Neutrophil (primary cell): Measurements from ENCODE around the gene TM9SF4.

Source experiments
- H3K27ac ChIP-seq: fragments of 200-600 bp; sonication (generic); 2 replicates; pipeline ENCODE4 v1.5.1; 2016; ENCODE audit warnings: mild to moderate bottlenecking, moderate library complexity
- H3K27me3 ChIP-seq: fragments of 200-600 bp; sonication (generic); 2 replicates; pipeline ENCODE4 v1.6.0; 2016; ENCODE audit warnings: mild to moderate bottlenecking
- H3K36me3 ChIP-seq: fragments of 200-600 bp; sonication (generic); 2 replicates; pipeline ENCODE4 v1.5.1; 2017
- H3K4me1 ChIP-seq, 2 experiments: fragments of 200-600 bp in 1 of 2; sonication (generic) in 1 of 2; 1 replicate in 1 of 2; 2 replicates in 1 of 2; pipeline versions ENCODE4 v1.5.1 to v1.6.1; 2013 to 2016; ENCODE audit warnings: low read depth in 1 of 2, low read length in 1 of 2, mild to moderate bottlenecking in 1 of 2, moderate library complexity in 1 of 2; ENCODE audit not compliant: control insufficient read depth in 1 of 2, insufficient read depth in 1 of 2
- H3K4me3 ChIP-seq, 2 experiments: fragments of 200-600 bp in 1 of 2; sonication (generic) in 1 of 2; 1 replicate in 1 of 2; 2 replicates in 1 of 2; pipeline ENCODE4 v1.5.1; 2013 to 2016; ENCODE audit warnings: low read depth in 1 of 2, low read length in 1 of 2, mild to moderate bottlenecking in 1 of 2, moderate library complexity in 1 of 2
- H3K9me3 ChIP-seq: fragments of 200-600 bp; sonication (generic); 2 replicates; pipeline ENCODE4 v1.5.1; 2016
- TF ChIP-seq, protein P1 (sequence below): fragments of 200-600 bp; sonication (generic); IDR thresholded peaks from 2 replicates; pipeline ENCODE4 v1.5.1; 2016; ENCODE audit warnings: antibody characterized with exemption

TM9SF4 gene

DNA sequence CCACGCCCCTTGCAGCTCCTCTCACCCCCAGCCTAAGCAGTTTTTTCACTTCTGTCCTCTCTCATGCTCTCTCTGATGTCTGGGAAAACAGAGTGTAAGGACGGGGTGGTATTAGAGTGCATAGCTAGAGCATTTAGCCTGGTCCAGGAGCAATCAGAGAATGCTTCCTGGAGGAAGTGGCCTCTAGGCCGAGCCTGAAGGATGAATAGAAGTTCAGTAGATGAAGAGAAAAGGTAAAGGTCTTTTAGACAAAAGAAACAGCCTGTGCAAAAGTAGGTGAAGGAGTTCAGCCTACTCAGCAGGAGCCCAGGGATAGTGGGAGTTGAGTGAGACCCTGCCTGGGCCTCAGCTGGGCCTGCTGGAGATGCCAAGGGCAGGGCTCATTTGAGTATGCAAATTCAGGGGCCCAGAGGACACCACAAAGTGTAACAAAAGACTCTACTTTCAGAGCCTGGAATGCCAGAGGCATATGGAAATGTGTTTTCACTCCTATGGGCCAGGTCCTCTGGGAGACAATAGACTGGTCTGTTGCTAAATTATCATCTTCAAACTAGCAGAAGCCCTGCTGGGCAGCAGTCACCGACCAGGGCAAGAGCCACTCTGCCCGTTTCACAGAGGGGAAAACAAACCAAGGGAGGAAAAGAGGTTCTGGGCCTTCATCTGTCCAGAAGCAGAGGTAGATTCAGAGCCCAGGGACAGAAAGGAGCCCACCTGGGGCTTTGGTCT, 19.7 kb upstream of the TM9SF4 start:
- H3K4me3 ChIP-seq: no peak overlapping the region
- TF ChIP-seq, protein P1, sequence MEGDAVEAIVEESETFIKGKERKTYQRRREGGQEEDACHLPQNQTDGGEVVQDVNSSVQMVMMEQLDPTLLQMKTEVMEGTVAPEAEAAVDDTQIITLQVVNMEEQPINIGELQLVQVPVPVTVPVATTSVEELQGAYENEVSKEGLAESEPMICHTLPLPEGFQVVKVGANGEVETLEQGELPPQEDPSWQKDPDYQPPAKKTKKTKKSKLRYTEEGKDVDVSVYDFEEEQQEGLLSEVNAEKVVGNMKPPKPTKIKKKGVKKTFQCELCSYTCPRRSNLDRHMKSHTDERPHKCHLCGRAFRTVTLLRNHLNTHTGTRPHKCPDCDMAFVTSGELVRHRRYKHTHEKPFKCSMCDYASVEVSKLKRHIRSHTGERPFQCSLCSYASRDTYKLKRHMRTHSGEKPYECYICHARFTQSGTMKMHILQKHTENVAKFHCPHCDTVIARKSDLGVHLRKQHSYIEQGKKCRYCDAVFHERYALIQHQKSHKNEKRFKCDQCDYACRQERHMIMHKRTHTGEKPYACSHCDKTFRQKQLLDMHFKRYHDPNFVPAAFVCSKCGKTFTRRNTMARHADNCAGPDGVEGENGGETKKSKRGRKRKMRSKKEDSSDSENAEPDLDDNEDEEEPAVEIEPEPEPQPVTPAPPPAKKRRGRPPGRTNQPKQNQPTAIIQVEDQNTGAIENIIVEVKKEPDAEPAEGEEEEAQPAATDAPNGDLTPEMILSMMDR: no peak
- H3K4me1 ChIP-seq: peaks cover 4 to 7% of the 10 kb centered on the region in 2 experiments
- peak overlapping the region; percentile 68 for H3K27ac ChIP-seq
- peaks cover 99% of the 10 kb centered on the region for H3K36me3 ChIP-seq
- peaks cover 11% of the 10 kb centered on the region for H3K9me3 ChIP-seq
- H3K27me3 ChIP-seq: no peaks in the 10 kb centered on the region

DNA sequence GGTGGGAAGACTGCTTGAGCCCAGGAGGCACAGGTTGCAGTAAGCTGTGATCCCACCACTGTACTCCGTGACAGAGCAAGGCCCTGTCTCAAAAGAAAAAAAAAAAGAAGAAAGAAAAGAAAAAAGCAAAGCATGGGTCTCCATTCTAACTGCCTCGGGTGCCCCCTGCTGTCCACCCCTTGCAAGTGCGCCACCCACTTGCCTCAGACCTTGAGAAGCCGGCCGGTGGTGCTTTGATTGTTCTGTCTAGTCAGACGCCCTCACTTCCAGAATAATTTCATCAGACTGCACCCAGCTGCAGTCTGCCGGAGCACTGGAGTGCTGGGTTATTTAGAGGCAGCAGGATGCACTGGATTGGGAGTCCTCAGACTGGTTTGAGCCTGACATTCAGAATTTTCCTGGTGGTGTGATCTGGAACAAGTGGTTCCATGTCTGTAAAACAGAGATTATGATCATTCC, 17.6 kb upstream of the TM9SF4 start:
- Histone ChIP-seq H3K27me3 (no peaks in the 10 kb centered on the region), H3K4me3 (peak overlapping the region in 1 of 2 experiments; percentile 1), H3K9me3 (peaks cover 20% of the 10 kb centered on the region), H3K4me1 (peaks cover 4 to 7% of the 10 kb centered on the region in 2 experiments), H3K27ac (peak overlapping the region; percentile 68), H3K36me3 (peaks cover 99% of the 10 kb centered on the region)
- TF ChIP-seq, protein P1: peak; percentile 90

DNA sequence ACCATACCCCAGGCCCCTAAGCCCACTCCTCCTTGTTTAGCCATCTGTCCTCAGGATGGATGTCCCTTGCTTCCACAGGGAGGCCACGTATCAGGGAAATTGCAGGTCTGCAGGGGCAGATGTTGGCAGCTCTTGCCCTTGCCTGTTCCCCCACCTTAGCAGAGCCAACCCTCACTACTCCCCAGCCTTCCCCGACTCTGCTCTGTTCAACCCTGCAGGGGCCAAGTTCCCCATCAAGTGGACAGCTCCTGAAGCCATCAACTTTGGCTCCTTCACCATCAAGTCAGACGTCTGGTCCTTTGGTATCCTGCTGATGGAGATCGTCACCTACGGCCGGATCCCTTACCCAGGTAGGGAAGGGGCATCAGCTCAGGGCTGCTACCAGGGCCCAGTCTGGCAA, 10.7 kb upstream of the TM9SF4 start:
- Histone ChIP-seq H3K27ac (peak overlapping the region; percentile 23), H3K27me3 (no peaks in the 10 kb centered on the region), H3K4me1 (no peaks in the 10 kb centered on the region), H3K36me3 (peaks cover 99% of the 10 kb centered on the region), H3K9me3 (peaks cover 14% of the 10 kb centered on the region), H3K4me3 (no peak overlapping the region)
- TF ChIP-seq, protein P1: no peak

DNA sequence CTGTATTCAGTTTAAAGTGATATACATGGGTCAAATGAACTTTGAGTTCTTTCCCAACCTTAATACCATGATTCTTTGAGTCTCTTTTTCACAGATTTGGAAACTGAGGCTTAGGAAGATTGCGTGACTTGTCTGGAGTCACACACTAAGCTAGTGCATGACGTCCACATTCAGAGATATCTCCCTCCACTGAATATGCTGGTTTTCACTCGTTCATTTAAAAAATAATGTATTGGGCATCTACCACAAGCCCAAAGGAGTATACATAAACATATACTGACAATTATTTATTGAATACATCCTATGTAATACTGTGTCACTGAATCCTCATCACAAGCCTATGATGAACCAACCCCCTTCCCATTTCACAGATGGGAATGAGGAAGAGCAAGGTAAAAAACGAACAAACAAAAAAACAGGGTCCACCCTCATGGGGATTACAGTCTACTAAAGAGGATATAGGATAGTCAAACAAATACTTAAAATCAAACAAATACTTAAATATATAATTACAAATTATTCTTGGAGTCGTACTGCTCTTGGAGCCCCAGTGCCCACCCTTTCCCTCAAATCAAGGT, 611 bp upstream of the TM9SF4 start:
- H3K4me1 ChIP-seq: peaks cover 46 to 47% of the 10 kb centered on the region in 2 experiments
- H3K4me3 ChIP-seq: peak overlapping the region; percentile 93 to 96
- H3K9me3 ChIP-seq: no peaks in the 10 kb centered on the region
- TF ChIP-seq, protein P1: no peak
- peaks cover 8% of the 10 kb centered on the region for H3K36me3 ChIP-seq
- H3K27me3 ChIP-seq: no peaks in the 10 kb centered on the region
- H3K27ac ChIP-seq: peak overlapping the region; percentile 96

DNA sequence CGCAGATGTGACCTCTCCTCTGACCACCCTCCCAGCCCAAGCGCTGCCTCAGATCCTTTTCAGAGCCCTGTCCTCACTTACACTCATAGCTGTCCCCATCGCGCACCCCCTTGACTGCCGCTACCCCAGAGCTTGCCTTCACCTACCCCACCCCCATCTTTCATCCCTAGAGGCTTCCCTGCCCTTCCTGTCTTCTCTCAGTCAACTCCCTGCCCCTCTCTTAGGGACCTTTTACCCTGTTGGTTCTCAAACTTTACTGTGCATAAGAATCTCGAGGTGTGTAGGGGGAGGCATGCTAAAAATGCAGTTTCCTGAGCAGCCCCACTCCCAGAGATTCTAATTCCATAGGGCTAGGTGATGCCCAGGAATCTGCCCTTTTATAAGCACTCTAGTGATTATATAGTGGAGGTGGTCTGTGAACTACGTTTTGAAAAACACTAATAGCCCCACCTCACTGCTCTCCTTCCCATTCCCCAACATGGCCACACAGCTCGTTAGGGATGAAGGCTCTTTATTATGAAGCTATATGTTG, 725 bp downstream of the TM9SF4 start:
- no peaks in the 10 kb centered on the region for H3K9me3 ChIP-seq
- H3K27me3 ChIP-seq: no peaks in the 10 kb centered on the region
- peaks cover 54% of the 10 kb centered on the region in 2 experiments for H3K4me1 ChIP-seq
- peak overlapping the region; percentile 96 for H3K27ac ChIP-seq
- H3K36me3 ChIP-seq: peaks cover 1% of the 10 kb centered on the region
- H3K4me3 ChIP-seq: peak overlapping the region; percentile 93 to 96
- TF ChIP-seq, protein P1: no peak
